ENCODE results near the gene LAIR2.

The LAIR2 gene

DNA sequence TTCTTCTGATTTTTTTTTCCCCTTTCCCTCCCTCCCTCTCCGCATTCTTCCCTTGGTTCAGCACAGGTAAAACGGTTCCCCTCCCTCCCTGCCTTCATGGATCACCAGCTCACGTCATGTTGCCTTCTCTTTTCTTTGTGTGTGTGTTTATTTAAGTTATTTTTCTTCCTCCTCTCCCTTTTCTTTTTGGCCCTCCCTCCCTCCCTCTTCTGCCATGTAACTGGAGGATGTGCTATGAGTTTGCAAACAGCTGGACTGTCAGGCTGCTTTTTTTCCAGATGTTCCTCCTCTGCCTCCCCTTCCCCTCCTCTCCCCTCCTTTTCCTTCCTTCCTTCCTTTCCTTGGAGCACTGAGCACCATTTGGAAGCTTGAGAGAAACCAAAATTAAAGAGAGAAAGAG is 41.0 kb upstream of the LAIR2 start:
- DNase-seq, result no peak
- H3K27me3 ChIP-seq (ENCODE audit: insufficient read depth, low read depth, severe bottlenecking), result no peaks in the 10 kb centered on the region
- H3K4me3 ChIP-seq (ENCODE audit: low read depth, low read length), result no peak overlapping the region
- peaks cover 51% of the 10 kb centered on the region for H3K36me3 ChIP-seq
- no peak overlapping the region for H3K27ac ChIP-seq
- H3K9me3 ChIP-seq (ENCODE audit: severe bottlenecking), result no peaks in the 10 kb centered on the region
- TF ChIP-seq, protein P1, sequence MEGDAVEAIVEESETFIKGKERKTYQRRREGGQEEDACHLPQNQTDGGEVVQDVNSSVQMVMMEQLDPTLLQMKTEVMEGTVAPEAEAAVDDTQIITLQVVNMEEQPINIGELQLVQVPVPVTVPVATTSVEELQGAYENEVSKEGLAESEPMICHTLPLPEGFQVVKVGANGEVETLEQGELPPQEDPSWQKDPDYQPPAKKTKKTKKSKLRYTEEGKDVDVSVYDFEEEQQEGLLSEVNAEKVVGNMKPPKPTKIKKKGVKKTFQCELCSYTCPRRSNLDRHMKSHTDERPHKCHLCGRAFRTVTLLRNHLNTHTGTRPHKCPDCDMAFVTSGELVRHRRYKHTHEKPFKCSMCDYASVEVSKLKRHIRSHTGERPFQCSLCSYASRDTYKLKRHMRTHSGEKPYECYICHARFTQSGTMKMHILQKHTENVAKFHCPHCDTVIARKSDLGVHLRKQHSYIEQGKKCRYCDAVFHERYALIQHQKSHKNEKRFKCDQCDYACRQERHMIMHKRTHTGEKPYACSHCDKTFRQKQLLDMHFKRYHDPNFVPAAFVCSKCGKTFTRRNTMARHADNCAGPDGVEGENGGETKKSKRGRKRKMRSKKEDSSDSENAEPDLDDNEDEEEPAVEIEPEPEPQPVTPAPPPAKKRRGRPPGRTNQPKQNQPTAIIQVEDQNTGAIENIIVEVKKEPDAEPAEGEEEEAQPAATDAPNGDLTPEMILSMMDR (IDR thresholded peaks at IDR 0.05; ENCODE audit: low read depth, low read length), result no peak

DNA sequence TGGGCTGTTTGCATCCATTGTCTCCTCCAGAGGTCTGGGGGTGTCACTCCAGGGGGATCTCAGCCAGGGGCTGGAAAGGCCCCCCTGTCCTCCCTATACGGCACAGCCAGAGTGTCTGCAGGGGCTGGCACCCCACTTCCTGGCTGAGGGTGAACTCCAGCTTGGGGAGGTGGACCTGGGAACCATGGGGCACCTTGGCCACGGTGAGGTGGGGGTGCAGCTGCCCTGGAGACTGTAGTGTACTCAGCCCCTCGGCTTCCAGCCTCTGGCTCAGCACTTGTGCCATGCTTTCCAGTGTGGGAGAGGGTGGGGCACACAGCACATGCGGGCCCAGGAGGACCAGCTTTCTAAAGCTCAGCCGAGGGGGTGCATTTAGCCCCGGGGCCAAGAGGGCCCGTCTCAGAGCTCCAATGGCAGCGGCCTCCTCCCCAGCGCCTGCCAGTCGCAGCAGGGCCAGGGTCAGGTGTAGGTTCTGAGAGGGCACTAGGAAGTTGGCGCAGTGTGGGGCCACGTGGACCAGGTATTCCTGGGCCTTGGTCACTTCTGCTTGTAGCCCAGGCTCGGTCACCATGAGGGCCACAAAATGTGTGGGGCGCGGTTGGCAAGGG is 40.5 kb upstream of the LAIR2 start:
- Histone ChIP-seq H3K4me3 (ENCODE audit: low read depth, low read length) (no peak overlapping the region), H3K27me3 (ENCODE audit: insufficient read depth, low read depth, severe bottlenecking) (no peaks in the 10 kb centered on the region), H3K9me3 (ENCODE audit: severe bottlenecking) (no peaks in the 10 kb centered on the region), H3K27ac (peak overlapping the region; percentile 90), H3K36me3 (peaks cover 46% of the 10 kb centered on the region)
- TF ChIP-seq, protein P1 (IDR thresholded peaks at IDR 0.05; ENCODE audit: low read depth, low read length), result no peak
- DNase-seq, result no peak

DNA sequence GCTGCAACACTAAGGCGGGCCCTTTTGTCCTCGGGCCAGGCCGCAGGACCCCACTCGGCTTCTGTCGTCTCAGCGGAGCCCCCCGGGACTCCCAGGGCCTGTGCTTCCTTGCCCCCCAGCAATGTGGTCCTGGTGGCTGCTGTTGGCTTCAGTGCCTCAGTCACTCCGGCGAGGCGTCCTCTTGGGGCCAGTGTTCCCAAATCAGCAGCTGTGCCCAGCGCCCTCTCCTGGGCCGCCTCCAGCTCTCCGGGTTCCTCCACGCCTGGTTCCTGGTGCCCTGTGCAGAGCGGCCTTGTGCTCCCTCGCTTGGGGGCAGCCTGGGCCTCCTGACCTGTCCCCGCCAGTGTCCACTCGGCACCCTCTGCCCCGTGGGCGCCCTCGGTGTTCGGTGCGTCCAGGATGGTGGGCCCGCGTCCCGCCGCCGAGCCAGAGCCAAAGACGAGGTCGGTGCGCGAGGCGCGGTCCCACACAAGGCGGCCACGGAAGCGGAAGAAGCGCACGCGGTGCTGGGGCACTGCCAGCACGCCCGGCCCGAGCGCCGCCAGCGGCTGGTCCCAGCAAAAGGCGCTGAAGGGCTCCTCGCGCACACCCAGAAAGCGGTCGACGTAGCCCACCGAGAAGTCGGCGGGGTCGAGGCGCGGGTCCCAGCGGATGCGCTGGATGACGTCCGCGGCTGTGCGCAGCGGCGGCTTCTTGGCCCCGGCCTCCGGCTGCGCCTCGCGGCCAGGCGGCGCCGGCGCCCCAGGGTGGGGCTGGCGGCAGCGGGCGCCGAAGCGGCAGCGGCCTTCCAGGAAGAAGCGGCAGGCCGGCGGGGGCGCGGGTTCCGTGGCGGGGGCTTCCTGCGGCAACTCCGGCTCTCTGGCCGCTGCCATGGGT is 39.7 kb upstream of the LAIR2 start:
- TF ChIP-seq, protein P1 (IDR thresholded peaks at IDR 0.05; ENCODE audit: low read depth, low read length), result peak; percentile 44
- DNase-seq, result peak; percentile 63
- peaks cover 38% of the 10 kb centered on the region for H3K36me3 ChIP-seq
- no peaks in the 10 kb centered on the region for H3K27me3 ChIP-seq (ENCODE audit: insufficient read depth, low read depth, severe bottlenecking)
- peak overlapping the region; percentile 76 for H3K4me3 ChIP-seq (ENCODE audit: low read depth, low read length)
- H3K27ac ChIP-seq, result peak overlapping the region; percentile 90
- no peaks in the 10 kb centered on the region for H3K9me3 ChIP-seq (ENCODE audit: severe bottlenecking)

DNA sequence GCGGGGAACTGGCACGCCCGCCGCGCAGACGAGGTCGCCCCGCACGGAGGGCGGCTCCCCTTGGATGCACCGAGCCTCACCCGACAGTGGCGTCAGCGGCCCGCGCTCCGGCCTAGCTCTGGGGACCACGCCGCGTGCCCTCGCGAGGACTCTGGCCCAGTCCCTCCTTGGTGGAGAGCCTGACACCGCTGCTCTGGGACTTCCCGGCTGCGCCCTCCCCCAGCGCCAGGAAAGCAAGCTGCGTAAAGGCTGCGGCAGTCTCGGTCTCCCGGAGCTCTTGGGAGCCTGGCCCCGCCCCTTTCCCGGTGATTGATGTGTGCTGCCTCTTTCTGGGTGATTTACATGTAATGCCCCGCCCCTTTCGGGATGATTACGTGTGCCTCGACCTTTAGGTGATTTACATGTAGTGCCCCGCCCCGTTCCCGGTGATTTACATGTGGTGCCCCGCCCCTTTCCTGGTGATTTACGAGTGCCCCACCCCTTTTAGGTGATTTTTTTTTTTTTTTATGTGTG is 39.0 kb upstream of the LAIR2 start, which contains the start of gene LENG9:
LENG9 (minus strand) TSS at position 248 of the 513 bp plus-strand sequence. CDS start 252 bp downstream, outside the sequence.
- Histone ChIP-seq H3K36me3 (peaks cover 31% of the 10 kb centered on the region), H3K27me3 (ENCODE audit: insufficient read depth, low read depth, severe bottlenecking) (peaks cover 4% of the 10 kb centered on the region), H3K9me3 (ENCODE audit: severe bottlenecking) (no peaks in the 10 kb centered on the region), H3K27ac (peak within 1 kb of the TSS; percentile 90), H3K4me3 (ENCODE audit: low read depth, low read length) (peak within 1 kb of the TSS; percentile 76)
- peak; percentile 97 for DNase-seq
- TF ChIP-seq, protein P1 (IDR thresholded peaks at IDR 0.05; ENCODE audit: low read depth, low read length), result no peak

DNA sequence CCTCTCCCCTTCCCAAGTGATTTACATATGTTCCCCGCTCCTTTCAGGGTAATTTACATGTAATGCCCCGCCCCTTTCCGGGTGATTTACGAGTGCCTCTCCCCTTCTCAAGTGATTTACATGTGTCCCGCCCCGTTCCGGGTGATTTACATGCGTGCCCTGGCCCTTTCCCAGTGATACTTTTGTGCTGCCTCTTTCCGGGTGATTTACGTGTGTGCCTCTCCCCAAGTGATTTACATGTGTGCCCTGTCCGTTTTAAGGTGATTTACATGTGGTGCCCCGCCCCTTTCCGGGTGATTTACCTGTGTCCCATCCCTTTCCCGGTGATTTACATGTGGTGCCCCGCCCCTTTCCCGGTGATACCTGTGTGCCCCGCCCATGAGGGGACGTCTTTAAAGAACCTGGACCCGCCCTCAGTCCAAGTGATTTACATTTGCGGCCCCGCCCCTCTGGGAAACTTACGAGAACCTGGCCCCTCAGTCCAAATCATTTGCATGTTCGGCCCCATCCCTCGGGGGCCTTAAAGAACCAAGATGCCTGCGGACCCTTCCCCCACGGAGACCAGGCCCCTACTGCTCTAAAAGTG is 38.5 kb upstream of the LAIR2 start:
- Histone ChIP-seq H3K4me3 (ENCODE audit: low read depth, low read length) (peak overlapping the region; percentile 76), H3K9me3 (ENCODE audit: severe bottlenecking) (no peaks in the 10 kb centered on the region)
- TF ChIP-seq, protein P1 (IDR thresholded peaks at IDR 0.05; ENCODE audit: low read depth, low read length), result no peak

More for the DNA sequence above, 38.5 kb upstream of the LAIR2 start:
- H3K36me3 ChIP-seq, result peaks cover 26% of the 10 kb centered on the region
- peaks cover 8% of the 10 kb centered on the region for H3K27me3 ChIP-seq (ENCODE audit: insufficient read depth, low read depth, severe bottlenecking)
- DNase-seq, result peak; percentile 91
- peak overlapping the region; percentile 90 for H3K27ac ChIP-seq

All from WERI-Rb-1 (cell line).